Measurements from ENCODE around the gene GEMIN2. TPM values are rescaled to one million over a fixed set of nuclear protein-coding genes. Genes with fewer than 3 reads are reported as not detected.
"Not testable (repeated sequence)": the region's sequence is repeated elsewhere in the genome, so short reads cannot be mapped to it uniquely, and the experiment has no call there.

The GEMIN2 gene, protein sequence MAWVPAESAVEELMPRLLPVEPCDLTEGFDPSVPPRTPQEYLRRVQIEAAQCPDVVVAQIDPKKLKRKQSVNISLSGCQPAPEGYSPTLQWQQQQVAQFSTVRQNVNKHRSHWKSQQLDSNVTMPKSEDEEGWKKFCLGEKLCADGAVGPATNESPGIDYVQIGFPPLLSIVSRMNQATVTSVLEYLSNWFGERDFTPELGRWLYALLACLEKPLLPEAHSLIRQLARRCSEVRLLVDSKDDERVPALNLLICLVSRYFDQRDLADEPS
- total RNA-seq: 10 to 100 TPM in 1 of 3 donors, 1 to 10 TPM in 2; 8.4 to 12.8 (median 10.0) TPM
- 21.8 TPM for total RNA-seq (2013)

- Histone ChIP-seq H3K4me3 (ENCODE audit: low read length) (peak within 1 kb of the TSS; percentile 85), H3K36me3 (ENCODE audit: control insufficient read depth, insufficient read depth, low read length) (peaks cover 13% of the 10 kb centered on the region), H3K27me3 (ENCODE audit: control insufficient read depth, insufficient read depth, low read length) (no peaks in the 10 kb centered on the region), H3K9me3 (ENCODE audit: control insufficient read depth, insufficient read depth, low read length) (no peaks in the 10 kb centered on the region), H3K4me1 (ENCODE audit: control insufficient read depth, insufficient read depth, low read length) (peaks cover 5% of the 10 kb centered on the region), H3K27ac (ENCODE audit: low read length) (peak within 1 kb of the TSS; percentile 83)
- ATAC-seq: peak; percentile 98
- peaks cover 12 to 15% of the 10 kb centered on the region in 2 donors for H3K4me1 Mint-ChIP-seq
- under 1% methylated on average over 39 of the region's 40 CpGs for WGBS (ENCODE audit: insufficient coverage)
- peak; percentile 91 to 98 for DNase-seq
- intact Hi-C loops (cut with micrococcal nuclease): loop anchor here (1.0 to 5.0 kb wide), 4 partner anchors 11 to 153 kb away; partner anchors contain the start of genes PNN, SEC23A and TRAPPC6B
- peak within 1 kb of the TSS; percentile 91 to 94 for H3K27ac Mint-ChIP-seq
- no peaks in the 10 kb centered on the region for H3K36me3 Mint-ChIP-seq
- H3K9me3 Mint-ChIP-seq: no peaks in the 10 kb centered on the region
- peaks cover 4 to 7% of the 10 kb centered on the region in 2 donors for H3K27me3 Mint-ChIP-seq (ENCODE audit: low read depth in 2 of 2)
- TF ChIP-seq, protein P1, sequence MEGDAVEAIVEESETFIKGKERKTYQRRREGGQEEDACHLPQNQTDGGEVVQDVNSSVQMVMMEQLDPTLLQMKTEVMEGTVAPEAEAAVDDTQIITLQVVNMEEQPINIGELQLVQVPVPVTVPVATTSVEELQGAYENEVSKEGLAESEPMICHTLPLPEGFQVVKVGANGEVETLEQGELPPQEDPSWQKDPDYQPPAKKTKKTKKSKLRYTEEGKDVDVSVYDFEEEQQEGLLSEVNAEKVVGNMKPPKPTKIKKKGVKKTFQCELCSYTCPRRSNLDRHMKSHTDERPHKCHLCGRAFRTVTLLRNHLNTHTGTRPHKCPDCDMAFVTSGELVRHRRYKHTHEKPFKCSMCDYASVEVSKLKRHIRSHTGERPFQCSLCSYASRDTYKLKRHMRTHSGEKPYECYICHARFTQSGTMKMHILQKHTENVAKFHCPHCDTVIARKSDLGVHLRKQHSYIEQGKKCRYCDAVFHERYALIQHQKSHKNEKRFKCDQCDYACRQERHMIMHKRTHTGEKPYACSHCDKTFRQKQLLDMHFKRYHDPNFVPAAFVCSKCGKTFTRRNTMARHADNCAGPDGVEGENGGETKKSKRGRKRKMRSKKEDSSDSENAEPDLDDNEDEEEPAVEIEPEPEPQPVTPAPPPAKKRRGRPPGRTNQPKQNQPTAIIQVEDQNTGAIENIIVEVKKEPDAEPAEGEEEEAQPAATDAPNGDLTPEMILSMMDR (IDR thresholded peaks at IDR 0.05): no peak
- peak within 1 kb of the TSS; percentile 95 for H3K4me3 Mint-ChIP-seq
These were observed at the start of gene GEMIN2 for GRCh38 chr14:39114073-39114838. Gene GEMIN2 (plus strand): TSS chr14:39114323. CDS start chr14:39114339, 16 bp downstream.

GRCh38 chr14:39069169-39069805 is 44.8 kb upstream of the GEMIN2 start:
- peaks cover 10% of the 10 kb centered on the region for H3K36me3 Mint-ChIP-seq
- H3K9me3 ChIP-seq (ENCODE audit: control insufficient read depth, insufficient read depth, low read length): not testable (repeated sequence)

GRCh38 chr14:39069923-39070322 is 44.2 kb upstream of the GEMIN2 start:
- Mint-ChIP-seq H3K27me3 (ENCODE audit: low read depth in 2 of 2) (no peaks in the 10 kb centered on the region), H3K9me3 (no peaks in the 10 kb centered on the region), H3K27ac (no peak overlapping the region), H3K4me3 (no peak overlapping the region), H3K4me1 (peaks cover 5 to 10% of the 10 kb centered on the region in 2 donors), H3K36me3 (peaks cover 8% of the 10 kb centered on the region)
- H3K27ac ChIP-seq (ENCODE audit: low read length): no peak overlapping the region
- intact Hi-C loops (cut with micrococcal nuclease): no loop called here
- no peaks in the 10 kb centered on the region for H3K9me3 ChIP-seq (ENCODE audit: control insufficient read depth, insufficient read depth, low read length)
- DNase-seq: no peak
- no peak overlapping the region for H3K4me3 ChIP-seq (ENCODE audit: low read length)
- no peak for ATAC-seq
- TF ChIP-seq, protein P1 (IDR thresholded peaks at IDR 0.05): no peak
- no peaks in the 10 kb centered on the region for H3K4me1 ChIP-seq (ENCODE audit: control insufficient read depth, insufficient read depth, low read length)
- WGBS (ENCODE audit: insufficient coverage): 95% methylated on average over 5 of the region's 5 CpGs
- no peaks in the 10 kb centered on the region for H3K27me3 ChIP-seq (ENCODE audit: control insufficient read depth, insufficient read depth, low read length)
- peaks cover 41% of the 10 kb centered on the region for H3K36me3 ChIP-seq (ENCODE audit: control insufficient read depth, insufficient read depth, low read length)

More at GRCh38 chr14:39069169-39069805, 44.8 kb upstream of the GEMIN2 start:
- H3K4me1 ChIP-seq (ENCODE audit: control insufficient read depth, insufficient read depth, low read length); H3K4me3 ChIP-seq (ENCODE audit: low read length); H3K9me3 Mint-ChIP-seq; H3K27me3 ChIP-seq (ENCODE audit: control insufficient read depth, insufficient read depth, low read length); H3K27me3 Mint-ChIP-seq (ENCODE audit: low read depth in 2 of 2); ATAC-seq; H3K4me3 Mint-ChIP-seq; H3K27ac ChIP-seq (ENCODE audit: low read length); intact Hi-C loops (cut with micrococcal nuclease); DNase-seq: not testable (repeated sequence)
- peaks cover 5 to 10% of the 10 kb centered on the region in 2 donors for H3K4me1 Mint-ChIP-seq
- H3K36me3 ChIP-seq (ENCODE audit: control insufficient read depth, insufficient read depth, low read length): peaks cover 47% of the 10 kb centered on the region
- WGBS (ENCODE audit: insufficient coverage): 99% methylated on average over 7 of the region's 7 CpGs
- peak overlapping the region in 1 of 2 donors; percentile 10 for H3K27ac Mint-ChIP-seq

GRCh38 chr14:39071096-39071495 is 43.0 kb upstream of the GEMIN2 start:
- ATAC-seq: no peak

More at GRCh38 chr14:39071096-39071495, 43.0 kb upstream of the GEMIN2 start:
- Histone ChIP-seq H3K36me3 (ENCODE audit: control insufficient read depth, insufficient read depth, low read length) (peaks cover 45% of the 10 kb centered on the region), H3K4me1 (ENCODE audit: control insufficient read depth, insufficient read depth, low read length) (no peaks in the 10 kb centered on the region), H3K27me3 (ENCODE audit: control insufficient read depth, insufficient read depth, low read length) (no peaks in the 10 kb centered on the region), H3K27ac (ENCODE audit: low read length) (no peak overlapping the region), H3K4me3 (ENCODE audit: low read length) (no peak overlapping the region), H3K9me3 (ENCODE audit: control insufficient read depth, insufficient read depth, low read length) (no peaks in the 10 kb centered on the region)
- no peak overlapping the region for H3K27ac Mint-ChIP-seq
- no peaks in the 10 kb centered on the region for H3K9me3 Mint-ChIP-seq
- no peak for DNase-seq
- H3K4me1 Mint-ChIP-seq: peaks cover 5% of the 10 kb centered on the region in 2 donors
- WGBS (ENCODE audit: insufficient coverage): 97% methylated on average over 2 of the region's 2 CpGs
- no peaks in the 10 kb centered on the region for H3K27me3 Mint-ChIP-seq (ENCODE audit: low read depth in 2 of 2)
- TF ChIP-seq, protein P1 (IDR thresholded peaks at IDR 0.05): no peak
- H3K4me3 Mint-ChIP-seq: no peak overlapping the region
- no peaks in the 10 kb centered on the region for H3K36me3 Mint-ChIP-seq
- intact Hi-C loops (cut with micrococcal nuclease): no loop called here

Data from natural killer cell (primary cell).